H9 (cell line): ENCODE measurements around the gene SPRED2. TPM values are rescaled to one million over a fixed set of nuclear protein-coding genes. Genes with fewer than 3 reads are reported as not detected.

Experiments
- DNase-seq: peaks from one replicate; pipeline ENCODE4 v3.0.0-alpha.2; 2017
- H2AFZ ChIP-seq: one replicate; pipeline ENCODE4 v1.6.1; 2013; ENCODE audit warnings: mild to moderate bottlenecking, low read length, control low read depth, moderate library complexity
- H2AK5ac ChIP-seq: 2 replicates; pipeline ENCODE4 v1.6.1; 2013; ENCODE audit warnings: low read length, control low read depth, mixed read lengths; ENCODE audit not compliant: insufficient read length
- H2BK120ac ChIP-seq: one replicate; pipeline ENCODE4 v1.6.1; 2013; ENCODE audit warnings: low read depth, mild to moderate bottlenecking, low read length, control low read depth, inconsistent platforms; ENCODE audit not compliant: poor library complexity, severe bottlenecking
- H2BK12ac ChIP-seq: 2 replicates; pipeline ENCODE4 v1.6.1; 2013; ENCODE audit warnings: low read length, control low read depth, mixed read lengths, low read depth; ENCODE audit not compliant: insufficient read length
- H2BK15ac ChIP-seq: 2 replicates; pipeline ENCODE4 v1.6.1; 2013; ENCODE audit warnings: low read depth, low read length, control low read depth
- H2BK20ac ChIP-seq: one replicate; pipeline ENCODE4 v1.6.1; 2013; ENCODE audit warnings: low read depth, mild to moderate bottlenecking, low read length, control low read depth, inconsistent platforms; ENCODE audit not compliant: poor library complexity, severe bottlenecking
- H2BK5ac ChIP-seq: 2 replicates; pipeline ENCODE4 v1.6.1; 2013; ENCODE audit warnings: low read length, control low read depth, mixed read lengths; ENCODE audit not compliant: insufficient read length
- H3K14ac ChIP-seq: 2 replicates; pipeline ENCODE4 v1.6.1; 2013; ENCODE audit warnings: low read length, control low read depth; ENCODE audit not compliant: insufficient read depth
- H3K18ac ChIP-seq: 2 replicates; pipeline ENCODE4 v1.6.1; 2013; ENCODE audit warnings: low read depth, mild to moderate bottlenecking, mixed read lengths, low read length, control low read depth; ENCODE audit not compliant: insufficient read length
- H3K23ac ChIP-seq: 2 replicates; pipeline ENCODE4 v1.6.1; 2013; ENCODE audit warnings: low read length, control low read depth, mixed read lengths, low read depth; ENCODE audit not compliant: insufficient read length
- H3K23me2 ChIP-seq: 2 replicates; pipeline ENCODE4 v1.6.1; 2013; ENCODE audit warnings: low read depth, mild to moderate bottlenecking, mixed read lengths, low read length, control low read depth; ENCODE audit not compliant: insufficient read length, poor library complexity, severe bottlenecking
- H3K27ac ChIP-seq: 2 replicates; pipeline ENCODE4 v1.5.1; 2013; ENCODE audit warnings: low read length, control low read depth, mixed read lengths, low read depth; ENCODE audit not compliant: insufficient read length
- H3K27me3 ChIP-seq: 2 replicates; pipeline ENCODE4 v1.6.1; 2013; ENCODE audit warnings: low read length, control low read depth, inconsistent platforms; ENCODE audit not compliant: insufficient read depth
- H3K4ac ChIP-seq: 2 replicates; pipeline ENCODE4 v1.6.1; 2013; ENCODE audit warnings: low read depth, mild to moderate bottlenecking, control low read depth, inconsistent platforms, low read length, moderate library complexity
- H3K4me1 ChIP-seq: 2 replicates; pipeline ENCODE4 v1.6.1; 2013; ENCODE audit warnings: low read length, control low read depth, inconsistent platforms; ENCODE audit not compliant: insufficient read depth
- H3K4me2 ChIP-seq: 2 replicates; pipeline ENCODE4 v1.6.1; 2013; ENCODE audit warnings: low read length, control low read depth, mixed read lengths; ENCODE audit not compliant: insufficient read length, insufficient read depth
- H3K56ac ChIP-seq: 2 replicates; pipeline ENCODE4 v1.6.1; 2013; ENCODE audit warnings: low read depth, mild to moderate bottlenecking, mixed read lengths, low read length, control low read depth; ENCODE audit not compliant: insufficient read length
- H3K79me1 ChIP-seq: 2 replicates; pipeline ENCODE4 v1.6.1; 2013; ENCODE audit warnings: low read depth, mild to moderate bottlenecking, moderate library complexity, low read length, control low read depth, inconsistent platforms; ENCODE audit not compliant: insufficient read depth, poor library complexity, severe bottlenecking
- H3K79me2 ChIP-seq: 2 replicates; pipeline ENCODE4 v1.6.1; 2013; ENCODE audit warnings: low read length, control low read depth, inconsistent platforms; ENCODE audit not compliant: insufficient read depth
- H3K9ac ChIP-seq: 2 replicates; pipeline ENCODE4 v1.6.1; 2013; ENCODE audit warnings: low read length, control low read depth, mixed read lengths; ENCODE audit not compliant: insufficient read length; ENCODE audit errors: extremely low read depth
- H3K9me3 ChIP-seq: one replicate; pipeline ENCODE4 v1.6.1; 2013; ENCODE audit warnings: low read depth, low read length, inconsistent platforms; ENCODE audit not compliant: control insufficient read depth
- H3T11ph ChIP-seq: one replicate; pipeline ENCODE4 v1.6.1; 2013; ENCODE audit warnings: mild to moderate bottlenecking, low read length, control low read depth, inconsistent platforms
- H4K20me1 ChIP-seq: one replicate; pipeline ENCODE4 v1.6.1; 2013; ENCODE audit not compliant: control insufficient read depth, insufficient read length, insufficient read depth
- H4K5ac ChIP-seq: 2 replicates; pipeline ENCODE4 v1.6.1; 2013; ENCODE audit warnings: low read depth, mild to moderate bottlenecking, mixed read lengths, low read length, control low read depth; ENCODE audit not compliant: insufficient read length
- H4K8ac ChIP-seq: replicated peaks from 2 replicates; pipeline ENCODE4 v1.6.1; 2013; ENCODE audit warnings: low read length, control low read depth, mixed read lengths, low read depth; ENCODE audit not compliant: insufficient read length
- H4K91ac ChIP-seq: 2 replicates; pipeline ENCODE4 v1.6.1; 2013; ENCODE audit warnings: low read depth, mild to moderate bottlenecking, moderate library complexity, mixed read lengths, low read length, control low read depth; ENCODE audit not compliant: insufficient read length
- H3K27ac Mint-ChIP-seq, 3 experiments: 2 replicates in 2 of 3; 3 replicates in 1 of 3; pipeline ENCODE4 v1.8.0; 2020 to 2021; ENCODE audit warnings: mixed read lengths in 3 of 3, mild to moderate bottlenecking in 1 of 3, moderate library complexity in 1 of 3
- H3K27me3 Mint-ChIP-seq: 2 replicates; pipeline ENCODE4 v1.8.0; 2021; ENCODE audit warnings: low read depth, mild to moderate bottlenecking, moderate library complexity, mixed read lengths
- H3K36me3 Mint-ChIP-seq, 3 experiments: 2 replicates in 2 of 3; 3 replicates in 1 of 3; pipeline ENCODE4 v1.8.0; 2020 to 2021; ENCODE audit warnings: low read depth in 3 of 3, mixed read lengths in 3 of 3; ENCODE audit not compliant: insufficient read depth in 1 of 3
- H3K4me1 Mint-ChIP-seq, 2 experiments: 2 replicates each; pipeline ENCODE4 v1.8.0; 2020; ENCODE audit warnings: mixed read lengths in 2 of 2
- H3K4me3 Mint-ChIP-seq, 2 experiments: 2 replicates in 1 of 2; 3 replicates in 1 of 2; pipeline ENCODE4 v1.8.0; 2020 to 2021; ENCODE audit warnings: mild to moderate bottlenecking in 2 of 2, mixed read lengths in 2 of 2, moderate library complexity in 1 of 2
- H3K9me3 Mint-ChIP-seq, 2 experiments: 2 replicates in 1 of 2; 3 replicates in 1 of 2; pipeline ENCODE4 v1.8.0; 2020; ENCODE audit warnings: mild to moderate bottlenecking in 2 of 2, mixed read lengths in 2 of 2, moderate library complexity in 1 of 2
- CTCF ChIP-seq: fragments of 200-600 bp; sonication (generic); conservative IDR thresholded peaks from 3 replicates; pipeline ENCODE4 v1.8.0; 2021; ENCODE audit warnings: antibody characterized with exemption, mild to moderate bottlenecking
- WGBS: extraction: QIAGEN DNeasy Blood & Tissue Kit; methylation state at CpG from one replicate; pipeline ENCODE4 v1.1.7; 2013; ENCODE audit warnings: missing lambda C conversion rate, low lambda C conversion rate, mixed read lengths; ENCODE audit not compliant: insufficient read length; ENCODE audit errors: extremely low coverage; 5-methylcytosine and 5-hydroxymethylcytosine counted together
- total RNA-seq: library from RNA; stranded (reverse); gene quantifications from 2 replicates; pipeline ENCODE4 v1.2.1, GENCODE V29; 2021

SPRED2 gene
- total RNA-seq, 1 experiment from 2014 or later, result 23.5 TPM

GRCh38 chr2:65407240-65407639 is 25.2 kb downstream of the SPRED2 start:
- no peaks in the 10 kb centered on the region for H4K20me1 ChIP-seq
- no CpG with 5 or more reads among the region's 2 CpGs for WGBS
- Mint-ChIP-seq H3K4me3 (no peak overlapping the region), H3K27ac (peak overlapping the region in 1 of 3 experiments; percentile 79; a peak in 1 of 7 replicates), H3K36me3 (no peaks in the 10 kb centered on the region; a peak in 1 of 7 replicates), H3K4me1 (peaks cover 53 to 55% of the 10 kb centered on the region in 2 experiments), H3K27me3 (peaks cover 6% of the 10 kb centered on the region), H3K9me3 (no peaks in the 10 kb centered on the region)
- no peaks in the 10 kb centered on the region for H3K79me2 ChIP-seq
- no peak overlapping the region for H3T11ph ChIP-seq
- no peak overlapping the region for H4K8ac ChIP-seq
- no peak overlapping the region for H3K27ac ChIP-seq
- no peak overlapping the region for H4K5ac ChIP-seq
- H3K9me3 ChIP-seq, result no peaks in the 10 kb centered on the region
- H3K4ac ChIP-seq, result no peak overlapping the region
- H3K18ac ChIP-seq, result no peak overlapping the region
- no peak overlapping the region for H2AFZ ChIP-seq
- no peaks in the 10 kb centered on the region for H3K27me3 ChIP-seq
- peaks cover 28% of the 10 kb centered on the region for H3K4me1 ChIP-seq
- H2BK120ac ChIP-seq, result no peak overlapping the region
- H2BK12ac ChIP-seq, result no peak overlapping the region
- no peak overlapping the region for H3K4me2 ChIP-seq
- TF ChIP-seq CTCF, result no peak
- no peak overlapping the region for H3K14ac ChIP-seq
- no peaks in the 10 kb centered on the region for H3K79me1 ChIP-seq
- no peak for DNase-seq
- H3K56ac ChIP-seq, result no peak overlapping the region
- H2BK20ac ChIP-seq, result no peak overlapping the region
- H3K23ac ChIP-seq, result no peak overlapping the region
- H4K91ac ChIP-seq, result no peak overlapping the region
- no peak overlapping the region for H3K9ac ChIP-seq
- no peak overlapping the region for H2AK5ac ChIP-seq
- H2BK5ac ChIP-seq, result no peak overlapping the region
- H2BK15ac ChIP-seq, result no peak overlapping the region
- H3K23me2 ChIP-seq, result no peaks in the 10 kb centered on the region
